Activated B cell treated with CpG ODN at 0.5 μM for 24 hours (primary cell): ENCODE data around the gene RFNG. TPM values are rescaled to one million over a fixed set of nuclear protein-coding genes. Genes with fewer than 3 reads are reported as not detected.

Experiments
- ATAC-seq: fragments of 200-7000 bp; cut with Tn5 transposase; one replicate; pipeline ENCODE4 v1.10.0; 2021; ENCODE audit warnings: low read depth, mild to moderate bottlenecking, moderate library complexity
- CTCF ChIA-PET: fragments of 350-600 bp; sonication (Branson Sonifier 250); formaldehyde crosslinking; loops from one replicate; lab custom pipeline; 2021; ENCODE audit warnings: antibody characterized with exemption; lab: Charles Lee
- POLR2A ChIA-PET: fragments of 350-600 bp; sonication (Branson Sonifier 250); formaldehyde crosslinking; loops from one replicate; lab custom pipeline; 2021; ENCODE audit warnings: antibody characterized with exemption; lab: Charles Lee
- DNase-seq: peaks from one replicate; pipeline ENCODE4 v3.0.0; 2022
- H3K27ac Mint-ChIP-seq: one replicate; pipeline ENCODE4 v1.8.0; 2020; ENCODE audit warnings: mixed read lengths
- H3K27me3 Mint-ChIP-seq: one replicate; pipeline ENCODE4 v1.8.0; 2021; ENCODE audit warnings: mixed read lengths
- H3K36me3 Mint-ChIP-seq: one replicate; pipeline ENCODE4 v1.8.0; 2021; ENCODE audit warnings: low read depth, mixed read lengths
- H3K4me1 Mint-ChIP-seq: one replicate; pipeline ENCODE4 v1.8.0; 2021; ENCODE audit warnings: mixed read lengths
- H3K4me3 Mint-ChIP-seq: one replicate; pipeline ENCODE4 v1.8.0; 2020; ENCODE audit warnings: mild to moderate bottlenecking, mixed read lengths
- H3K9me3 Mint-ChIP-seq: one replicate; pipeline ENCODE4 v1.8.0; 2020; ENCODE audit warnings: mixed read lengths
- CTCF ChIP-seq: fragments of 200-600 bp; IDR thresholded peaks from one replicate; pipeline ENCODE4 v1.8.0; 2022; ENCODE audit warnings: antibody characterized with exemption, mild to moderate bottlenecking
- intact Hi-C: fragments of 100-400 bp; cut with micrococcal nuclease; formaldehyde crosslinking; loops from one replicate; pipeline ENCODE4 v1.15.1; 2024
- total RNA-seq: library from RNA; stranded (reverse); gene quantifications from 2 replicates; pipeline ENCODE4 v1.2.3, GENCODE V29; 2022

RFNG gene
- total RNA-seq, 1 donor from 2014 or later, result 18.7 TPM

DNA sequence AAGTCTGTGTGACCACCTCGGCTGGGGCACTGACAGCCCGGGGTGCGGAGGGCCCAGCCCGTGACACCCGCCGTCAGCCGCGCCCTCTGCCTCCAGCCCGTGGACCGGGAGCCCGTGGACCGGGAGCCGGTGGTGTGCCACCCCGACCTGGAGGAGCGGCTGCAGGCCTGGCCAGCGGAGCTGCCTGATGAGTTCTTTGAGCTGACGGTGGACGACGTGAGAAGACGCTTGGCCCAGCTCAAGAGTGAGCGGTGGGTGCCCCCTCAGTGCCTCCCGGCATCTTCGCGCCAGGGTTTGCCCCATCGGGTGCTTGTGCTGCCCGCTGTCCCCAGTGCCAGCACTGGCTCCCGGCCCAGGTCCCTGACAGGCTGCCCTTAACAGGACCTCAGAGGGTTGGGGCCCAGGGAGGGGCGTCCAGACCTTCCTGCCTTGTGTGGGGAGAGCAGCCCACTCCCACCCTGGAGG lies 42.6 kb downstream of the RFNG start:
- DNase-seq (no peak), ATAC-seq (no peak)
- no peak overlapping the region for H3K27ac Mint-ChIP-seq
- H3K9me3 Mint-ChIP-seq, result no peaks in the 10 kb centered on the region
- no peak for TF ChIP-seq CTCF
- H3K4me1 Mint-ChIP-seq, result no peaks in the 10 kb centered on the region
- no peaks in the 10 kb centered on the region for H3K27me3 Mint-ChIP-seq
- CTCF ChIA-PET, result interaction anchor here (0.6 kb wide), 1 partner anchor 19 kb away, joined by 3 read pairs; no protein-coding TSS in a partner anchor
- intact Hi-C loops, result no loop called here
- POLR2A ChIA-PET, result no interaction called here
- H3K36me3 Mint-ChIP-seq, result no peaks in the 10 kb centered on the region
- no peak overlapping the region for H3K4me3 Mint-ChIP-seq

GRCh38 chr17:82008258-82008940 lies 43.2 kb downstream of the RFNG start:
- ChIA-PET POLR2A (no interaction called here), CTCF (no interaction called here)
- no peak for ATAC-seq
- Mint-ChIP-seq H3K4me3 (no peak overlapping the region), H3K27me3 (no peaks in the 10 kb centered on the region), H3K36me3 (no peaks in the 10 kb centered on the region), H3K4me1 (no peaks in the 10 kb centered on the region), H3K27ac (no peak overlapping the region), H3K9me3 (no peaks in the 10 kb centered on the region)
- no peak for DNase-seq
- intact Hi-C loops, result no loop called here
- no peak for TF ChIP-seq CTCF

DNA sequence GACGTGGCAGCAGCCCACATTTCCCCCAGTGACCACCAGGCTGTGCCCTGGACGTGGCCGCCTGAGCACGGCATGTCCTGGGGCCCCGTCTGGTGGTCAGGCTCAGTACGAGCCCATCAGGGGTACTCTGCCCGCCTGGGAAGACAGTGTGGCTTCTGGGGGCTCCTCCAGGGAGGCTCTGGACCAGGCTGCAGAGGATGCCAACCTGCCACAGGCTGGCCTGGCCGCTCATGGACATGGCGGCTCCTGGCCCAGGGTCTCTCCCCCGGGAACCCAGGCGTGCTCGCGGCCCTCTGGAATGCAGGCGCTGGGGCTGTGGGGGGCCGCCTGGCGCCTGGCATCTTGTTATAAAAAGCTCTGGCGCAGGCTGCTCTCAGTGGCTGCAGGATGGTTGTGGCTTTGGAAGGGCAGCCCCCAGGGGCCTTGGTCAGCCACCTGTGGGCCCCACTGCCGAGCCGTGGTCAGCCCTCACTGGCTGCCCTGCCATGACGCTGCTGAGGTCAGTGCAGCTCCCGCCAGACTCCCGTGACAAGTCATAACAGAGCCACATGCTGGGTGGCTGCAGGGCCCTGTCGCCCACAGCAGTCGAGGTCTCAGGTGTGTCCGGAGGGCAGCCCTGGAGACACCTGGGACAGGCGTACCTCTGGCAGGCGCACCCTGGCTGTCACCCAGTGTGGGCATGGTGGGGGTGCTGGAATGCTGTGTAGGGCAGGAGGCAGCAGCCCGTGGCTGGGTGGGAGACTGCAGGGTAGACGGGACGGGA lies 43.9 kb downstream of the RFNG start:
- intact Hi-C loops, result no loop called here
- CTCF ChIA-PET, result no interaction called here
- Mint-ChIP-seq H3K27ac (no peak overlapping the region), H3K27me3 (no peaks in the 10 kb centered on the region), H3K36me3 (no peaks in the 10 kb centered on the region), H3K4me1 (no peaks in the 10 kb centered on the region), H3K9me3 (no peaks in the 10 kb centered on the region), H3K4me3 (no peak overlapping the region)
- ATAC-seq (no peak), DNase-seq (no peak)
- TF ChIP-seq CTCF, result no peak
- POLR2A ChIA-PET, result no interaction called here

DNA sequence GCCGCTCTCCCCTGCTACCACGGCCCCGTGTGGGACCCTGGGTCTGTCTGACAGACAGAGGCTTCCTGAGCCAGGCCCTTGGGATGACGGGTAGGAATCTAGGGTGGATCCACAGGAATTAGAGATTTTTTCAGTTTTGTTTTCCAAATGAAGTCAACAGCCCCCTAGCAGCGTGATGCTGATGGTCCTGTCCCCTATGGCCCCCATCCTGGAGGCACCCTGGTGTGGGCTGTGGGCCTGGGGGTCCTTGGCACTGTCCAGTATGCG lies 44.5 kb downstream of the RFNG start:
- no peaks in the 10 kb centered on the region for H3K9me3 Mint-ChIP-seq
- H3K4me3 Mint-ChIP-seq, result no peak overlapping the region
- no peak overlapping the region for H3K27ac Mint-ChIP-seq
- intact Hi-C loops, result no loop called here
- no peaks in the 10 kb centered on the region for H3K4me1 Mint-ChIP-seq
- ChIA-PET CTCF (no interaction called here), POLR2A (no interaction called here)
- DNase-seq (no peak), ATAC-seq (no peak)
- no peak for TF ChIP-seq CTCF
- no peaks in the 10 kb centered on the region for H3K36me3 Mint-ChIP-seq
- H3K27me3 Mint-ChIP-seq, result no peaks in the 10 kb centered on the region

GRCh38 chr17:82006468-82007227 lies 45.0 kb downstream of the RFNG start:
- H3K27ac Mint-ChIP-seq, result no peak overlapping the region
- intact Hi-C loops, result no loop called here
- DNase-seq (no peak), ATAC-seq (no peak)
- H3K27me3 Mint-ChIP-seq, result no peaks in the 10 kb centered on the region
- no peaks in the 10 kb centered on the region for H3K9me3 Mint-ChIP-seq
- H3K36me3 Mint-ChIP-seq, result no peaks in the 10 kb centered on the region
- no peak overlapping the region for H3K4me3 Mint-ChIP-seq
- ChIA-PET CTCF (no interaction called here), POLR2A (interaction anchor here (0.6 kb wide), 1 partner anchor 276 kb away, joined by 3 read pairs; no protein-coding TSS in a partner anchor)
- no peaks in the 10 kb centered on the region for H3K4me1 Mint-ChIP-seq
- no peak for TF ChIP-seq CTCF
